HG02763 (cell line): ENCODE results near the gene KRT17.
"Not testable (repeated sequence)": the region's sequence is repeated elsewhere in the genome, so short reads cannot be mapped to it uniquely, and the experiment has no call there.

Experiments
- ATAC-seq: cut with Tn5 transposase; IDR thresholded peaks from one replicate; pipeline ENCODE4 v1.9.1; 2021; ENCODE audit warnings: mild to moderate bottlenecking, moderate library complexity; ENCODE audit not compliant: unreplicated experiment

KRT17 gene

GRCh38 chr17:41578971-41579370, 45.4 kb downstream of the KRT17 start:
- ATAC-seq: no peak

DNA sequence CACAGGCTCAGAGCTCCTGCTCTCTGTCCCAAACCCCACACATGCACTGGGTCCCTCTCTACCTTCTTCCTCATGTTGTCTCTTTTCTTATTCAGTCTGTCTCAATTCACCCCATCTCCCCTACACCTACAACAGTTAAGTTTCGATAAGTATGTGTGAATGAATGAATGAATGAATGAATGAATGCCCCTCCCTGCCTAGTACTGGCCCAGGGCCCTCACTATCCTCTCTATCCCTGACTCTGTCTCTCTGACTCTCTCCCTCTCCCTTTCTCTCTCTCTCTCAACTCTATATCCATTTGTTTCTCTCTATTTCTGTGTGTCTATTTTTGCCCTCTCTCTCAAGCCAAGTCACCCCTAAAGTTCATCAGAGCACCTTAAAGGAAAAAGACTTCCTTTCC, 45.8 kb downstream of the KRT17 start:
- no peak for ATAC-seq

- ATAC-seq: not testable (repeated sequence)
Observed at GRCh38 chr17:41576740-41577139, 47.6 kb downstream of the KRT17 start.

- ATAC-seq: no peak
Observed at GRCh38 chr17:41575336-41575735, 49.0 kb downstream of the KRT17 start.

GRCh38 chr17:41571561-41572434, 52.6 kb downstream of the KRT17 start, which contains the start of gene KRT9:
Gene KRT9 (minus strand): TSS chr17:41572059. CDS start chr17:41571992, 67 bp downstream.
- no peak for ATAC-seq
